Activated T-helper 2 cell treated with anti-CD3 and anti-CD28 coated beads, Interferon-gamma antibody, Interleukin-2, Interleukin-4, amounts not matched to agents 10 μg/mL and 5 μg/mL and 100 μg/mL, durations not matched to agents 14 hours and 24 hours and 36 hours (primary cell): ENCODE data around the gene CLPTM1L. TPM values are rescaled to one million over a fixed set of nuclear protein-coding genes. Genes with fewer than 3 reads are reported as not detected.
"Not testable (repeated sequence)": the region's sequence is repeated elsewhere in the genome, so short reads cannot be mapped to it uniquely, and the experiment has no call there.

Experiments
- DNase-seq: peaks from one replicate; pipeline ENCODE4 v3.0.0; 2021; ENCODE audit warnings: low spot score
- H3K27ac Mint-ChIP-seq: one replicate; pipeline ENCODE4 v1.8.0; 2021; ENCODE audit warnings: mixed read lengths
- H3K27me3 Mint-ChIP-seq: one replicate; pipeline ENCODE4 v1.8.0; 2021; ENCODE audit warnings: low read depth, mixed read lengths
- H3K36me3 Mint-ChIP-seq: one replicate; pipeline ENCODE4 v1.8.0; 2021; ENCODE audit warnings: low read depth, mixed read lengths
- H3K4me1 Mint-ChIP-seq: one replicate; pipeline ENCODE4 v1.8.0; 2021; ENCODE audit warnings: low read depth, mixed read lengths
- H3K4me3 Mint-ChIP-seq: one replicate; pipeline ENCODE4 v1.8.0; 2021; ENCODE audit warnings: low read depth, mild to moderate bottlenecking, moderate library complexity, mixed read lengths
- H3K9me3 Mint-ChIP-seq: one replicate; pipeline ENCODE4 v1.8.0; 2021; ENCODE audit warnings: mixed read lengths
- intact Hi-C: fragments of 100-400 bp; cut with micrococcal nuclease; formaldehyde crosslinking; loops from one replicate; pipeline ENCODE4 v1.15.1; 2023
- total RNA-seq: library from RNA; stranded (reverse); gene quantifications from 2 replicates; pipeline ENCODE4 v1.2.3, GENCODE V29; 2022

The CLPTM1L gene
- total RNA-seq, 1 donor from 2014 or later: 102 TPM

DNA sequence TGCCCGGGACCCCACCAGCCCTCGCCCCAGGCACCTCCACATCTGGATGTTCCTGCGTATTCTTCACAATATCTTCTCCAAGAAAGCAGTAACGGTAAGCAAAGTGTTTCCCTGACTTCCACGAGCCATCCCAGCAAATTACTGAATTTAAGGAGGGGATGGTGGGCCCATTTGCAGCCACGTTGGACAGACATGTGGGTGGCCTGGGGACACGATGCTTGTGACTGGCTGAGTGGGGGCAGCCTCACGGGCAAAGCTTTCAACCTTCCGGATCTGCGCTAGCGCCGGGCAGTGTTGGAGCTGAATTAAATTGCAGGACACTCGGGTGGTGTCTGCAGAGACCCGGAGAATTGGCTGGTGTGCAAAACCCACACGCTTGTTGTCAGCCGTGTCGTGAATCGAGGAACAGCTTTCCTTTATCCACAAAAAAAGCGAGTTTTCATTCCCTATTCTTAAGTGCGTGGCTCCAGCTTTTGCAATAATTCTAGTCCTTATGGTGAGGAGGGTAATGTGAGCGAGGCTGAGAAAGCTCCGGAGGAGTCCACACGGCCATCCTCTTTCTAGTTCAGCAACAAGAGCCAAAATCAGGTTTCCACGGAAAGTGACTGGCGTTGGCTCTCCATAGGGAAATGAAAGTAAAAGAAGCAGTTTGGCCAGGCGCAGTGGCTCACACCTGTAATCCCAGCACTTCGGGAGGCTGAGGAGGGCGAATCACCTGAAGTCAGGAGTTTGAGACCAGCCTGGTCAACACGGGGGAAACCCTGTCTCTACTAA is 17.5 kb upstream of the CLPTM1L start:
- Mint-ChIP-seq H3K27me3 (peaks cover 9% of the 10 kb centered on the region), H3K36me3 (no peaks in the 10 kb centered on the region), H3K4me3 (no peak overlapping the region), H3K9me3 (no peaks in the 10 kb centered on the region), H3K27ac (no peak overlapping the region), H3K4me1 (no peaks in the 10 kb centered on the region)
- intact Hi-C loops: no loop called here
- no peak for DNase-seq

DNA sequence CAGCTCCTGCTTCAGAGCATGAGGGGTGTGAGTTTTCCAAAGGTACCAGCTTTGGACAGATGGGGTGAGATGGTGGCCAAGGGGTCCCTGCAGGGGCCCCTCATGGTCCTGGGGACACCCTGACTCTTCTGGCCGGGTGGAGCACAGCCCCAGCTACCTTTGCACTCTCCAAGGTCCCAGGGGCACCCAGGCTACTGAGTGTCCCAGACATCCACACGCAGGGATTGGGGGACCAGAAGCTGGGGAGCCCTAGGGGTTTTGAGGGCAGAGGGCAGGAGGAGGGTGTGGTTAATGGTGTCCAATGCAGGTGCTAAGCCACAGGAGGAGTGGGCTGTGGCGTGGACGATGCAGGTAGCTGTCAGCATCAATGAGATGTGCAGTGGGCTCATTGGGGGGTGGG is 16.0 kb upstream of the CLPTM1L start:
- no peak for DNase-seq
- Mint-ChIP-seq H3K36me3 (no peaks in the 10 kb centered on the region), H3K27me3 (peaks cover 5% of the 10 kb centered on the region), H3K27ac (no peak overlapping the region), H3K4me1 (no peaks in the 10 kb centered on the region), H3K9me3 (no peaks in the 10 kb centered on the region), H3K4me3 (no peak overlapping the region)
- intact Hi-C loops: no loop called here

DNA sequence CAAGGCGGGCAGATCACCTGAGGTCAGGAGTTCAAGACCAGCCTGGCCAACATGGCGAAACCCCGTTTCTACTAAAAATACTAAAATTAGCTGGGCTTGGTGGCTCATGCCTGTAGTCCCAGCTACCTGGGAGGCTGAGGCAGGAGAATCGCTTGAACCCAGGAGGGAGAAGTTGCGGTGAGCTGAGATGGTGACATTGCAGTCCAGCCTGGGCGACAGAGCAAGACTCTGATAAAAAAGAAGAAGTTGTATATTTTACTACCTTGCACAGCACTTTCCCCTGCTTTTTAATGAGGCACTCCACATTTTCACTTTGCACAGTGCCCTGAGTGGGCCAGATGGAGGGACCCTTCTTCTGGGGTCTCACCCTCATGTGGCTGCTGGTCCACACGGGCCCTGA is 15.5 kb upstream of the CLPTM1L start:
- H3K4me1 Mint-ChIP-seq, DNase-seq, intact Hi-C loops, H3K36me3 Mint-ChIP-seq, H3K9me3 Mint-ChIP-seq, H3K4me3 Mint-ChIP-seq, H3K27me3 Mint-ChIP-seq, H3K27ac Mint-ChIP-seq: not testable (repeated sequence)

DNA sequence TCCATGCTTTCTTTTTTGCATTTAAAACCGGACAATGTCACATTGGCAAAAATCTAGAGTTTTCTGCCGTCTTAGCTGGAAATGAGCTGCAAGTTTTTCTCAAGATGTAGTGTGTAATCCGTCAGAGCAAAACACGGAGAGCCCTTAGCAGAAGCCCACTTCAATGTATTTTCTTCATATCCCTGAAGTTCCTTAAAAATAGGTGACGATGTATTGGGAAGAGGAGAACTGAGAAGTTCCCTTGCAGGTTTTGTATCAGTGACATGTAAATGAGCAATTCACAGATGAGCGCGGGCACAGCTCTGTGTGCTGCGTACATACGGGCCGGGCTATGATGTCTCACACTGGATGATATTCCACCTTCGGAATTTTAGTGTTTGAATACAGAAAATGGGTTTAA is 14.8 kb upstream of the CLPTM1L start:
- no peak for DNase-seq
- Mint-ChIP-seq H3K9me3 (no peaks in the 10 kb centered on the region), H3K4me3 (no peak overlapping the region)

DNA sequence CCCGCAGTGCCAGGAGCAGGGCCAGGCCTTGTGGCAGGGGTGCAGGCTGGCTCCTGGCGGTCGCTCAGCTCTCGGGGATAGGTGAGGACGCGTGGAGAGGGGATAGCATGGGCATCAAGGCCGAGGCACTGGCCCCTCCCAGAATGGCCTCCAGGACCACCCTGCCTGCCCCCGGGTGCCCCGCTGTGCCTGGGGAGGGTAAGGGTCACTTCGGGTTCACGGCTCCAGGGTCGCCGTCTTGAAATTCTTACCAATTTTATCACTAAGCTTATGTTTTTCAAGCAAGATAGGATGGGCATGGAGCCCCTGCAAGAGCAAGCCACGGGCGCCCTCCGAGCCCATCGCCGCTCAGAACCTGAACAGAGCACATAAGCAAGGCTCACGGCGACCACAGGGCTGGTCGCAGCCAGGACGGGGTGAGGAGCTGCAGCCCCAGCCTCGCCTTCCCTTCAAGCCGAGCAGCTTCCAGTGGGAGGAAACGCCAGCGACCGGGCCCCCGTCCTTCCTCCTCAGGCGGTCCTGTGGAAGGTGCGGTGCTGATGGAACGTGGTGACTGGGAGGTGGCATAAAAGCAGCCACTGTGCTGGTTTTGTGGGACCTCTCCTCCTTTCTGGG is 14.2 kb upstream of the CLPTM1L start:
- H3K4me1 Mint-ChIP-seq: no peaks in the 10 kb centered on the region
- no peaks in the 10 kb centered on the region for H3K9me3 Mint-ChIP-seq
- no peaks in the 10 kb centered on the region for H3K36me3 Mint-ChIP-seq
- DNase-seq: no peak
- H3K27ac Mint-ChIP-seq: no peak overlapping the region
- intact Hi-C loops: no loop called here
- H3K27me3 Mint-ChIP-seq: peaks cover 11% of the 10 kb centered on the region
- H3K4me3 Mint-ChIP-seq: no peak overlapping the region

More for the DNA sequence above, 14.8 kb upstream of the CLPTM1L start:
- Mint-ChIP-seq H3K27me3 (peaks cover 6% of the 10 kb centered on the region), H3K4me1 (no peaks in the 10 kb centered on the region), H3K36me3 (no peaks in the 10 kb centered on the region), H3K27ac (no peak overlapping the region)
- intact Hi-C loops: no loop called here

DNA sequence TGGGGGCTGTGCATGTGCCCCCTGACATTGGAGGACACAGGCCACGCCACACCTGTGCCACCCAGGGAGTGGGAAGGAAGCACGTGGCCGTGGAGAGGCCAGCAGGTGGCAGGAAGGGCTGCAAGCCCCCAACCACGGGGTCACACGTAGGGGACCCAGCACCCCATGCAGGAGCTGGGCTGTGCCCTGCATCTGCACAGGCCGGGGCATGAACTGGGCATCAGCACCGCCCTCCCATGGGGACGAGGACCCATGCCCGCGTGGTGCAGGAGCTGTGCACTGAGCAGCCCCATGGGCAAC is 13.8 kb upstream of the CLPTM1L start:
- Mint-ChIP-seq H3K4me1 (no peaks in the 10 kb centered on the region), H3K27ac (no peak overlapping the region), H3K36me3 (no peaks in the 10 kb centered on the region), H3K4me3 (no peak overlapping the region), H3K27me3 (peaks cover 10% of the 10 kb centered on the region), H3K9me3 (no peaks in the 10 kb centered on the region)
- DNase-seq: no peak
- intact Hi-C loops: no loop called here

DNA sequence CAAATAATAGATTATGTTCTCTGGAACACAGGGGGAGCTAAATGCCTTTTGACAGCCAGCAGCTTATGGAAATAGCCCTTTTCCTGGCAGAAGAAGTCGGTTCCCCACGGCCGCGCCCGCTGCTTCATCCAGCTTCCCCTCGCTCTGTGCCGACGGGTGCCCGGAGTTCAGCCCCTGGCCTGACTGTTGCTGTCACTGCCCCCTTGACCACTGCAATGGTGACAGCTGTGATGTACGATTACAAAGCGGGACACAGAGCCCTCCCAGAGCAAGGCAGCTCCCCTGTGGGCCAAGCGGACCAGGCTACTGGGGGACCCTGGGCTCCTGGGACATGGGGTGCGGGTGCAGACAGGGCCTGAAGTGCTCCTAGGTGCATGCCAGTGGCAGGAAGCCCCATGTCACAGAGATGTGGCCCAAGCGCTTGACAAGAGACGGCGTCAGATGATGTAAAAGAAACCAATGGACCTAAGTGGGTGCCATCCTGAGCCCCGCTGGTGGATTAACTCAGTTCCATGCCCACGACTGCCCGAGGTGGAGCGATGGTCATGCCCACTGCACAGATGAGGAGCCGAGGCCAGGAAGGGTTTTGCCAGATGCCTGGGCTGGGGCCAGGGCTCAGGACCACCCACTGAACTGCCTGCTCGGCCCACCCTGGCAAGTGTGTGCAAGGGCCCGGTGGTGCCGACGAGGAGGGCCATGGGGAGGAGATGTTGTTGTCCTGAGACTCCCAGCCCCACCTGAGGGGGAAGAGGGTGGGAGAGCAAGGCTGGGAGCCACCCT is 13.2 kb upstream of the CLPTM1L start:
- H3K27me3 Mint-ChIP-seq: peaks cover 10% of the 10 kb centered on the region
- no peaks in the 10 kb centered on the region for H3K36me3 Mint-ChIP-seq
- no peaks in the 10 kb centered on the region for H3K9me3 Mint-ChIP-seq
- no peaks in the 10 kb centered on the region for H3K4me1 Mint-ChIP-seq
- intact Hi-C loops: no loop called here
- no peak for DNase-seq
- H3K4me3 Mint-ChIP-seq: no peak overlapping the region
- H3K27ac Mint-ChIP-seq: no peak overlapping the region

DNA sequence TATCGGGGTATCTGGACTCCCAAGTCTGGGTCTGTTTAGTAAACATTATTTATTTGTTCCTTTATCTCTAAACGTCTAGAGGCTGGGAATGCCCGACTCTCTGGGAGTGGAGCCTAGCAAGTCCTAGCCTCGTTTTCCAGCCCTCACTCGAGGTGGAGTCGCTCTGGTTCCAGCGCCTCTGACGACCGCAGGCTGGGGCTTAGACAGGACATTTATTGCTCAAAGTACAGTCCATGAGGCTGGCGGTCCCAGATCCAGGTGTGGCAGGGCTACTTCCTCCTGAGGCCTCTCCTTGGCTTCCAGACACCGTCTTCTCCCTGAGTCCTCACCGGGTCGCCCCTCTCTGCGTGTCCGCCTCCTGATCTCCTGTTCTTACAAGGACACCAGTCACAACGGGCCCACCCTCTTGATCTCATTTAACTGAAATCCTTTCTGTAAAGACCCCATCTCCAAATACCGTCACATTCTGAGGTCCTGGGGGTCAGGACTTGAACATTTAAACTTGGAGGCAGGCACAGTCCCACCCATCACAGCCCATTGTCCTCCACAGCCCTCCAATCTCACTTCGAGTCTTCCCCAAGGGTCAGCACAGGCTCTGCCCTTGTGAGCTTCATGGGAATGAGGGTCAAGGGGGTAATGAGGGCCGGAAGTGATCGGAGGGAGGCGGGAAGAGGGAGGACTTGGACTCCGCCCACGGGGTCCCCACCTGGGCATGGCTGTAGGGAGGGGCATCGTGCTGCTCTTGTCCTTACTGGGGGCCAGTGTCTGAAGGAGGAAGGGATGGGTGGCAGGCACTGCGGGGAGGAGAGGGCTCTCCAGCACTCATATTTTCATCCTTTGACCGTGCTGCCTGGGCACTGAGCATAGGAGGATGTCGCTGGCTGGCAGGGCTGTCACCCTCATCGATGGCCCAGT is 12.2 kb upstream of the CLPTM1L start:
- no peak overlapping the region for H3K4me3 Mint-ChIP-seq
- no peaks in the 10 kb centered on the region for H3K4me1 Mint-ChIP-seq
- intact Hi-C loops: no loop called here
- no peaks in the 10 kb centered on the region for H3K9me3 Mint-ChIP-seq
- H3K27ac Mint-ChIP-seq: no peak overlapping the region
- H3K36me3 Mint-ChIP-seq: no peaks in the 10 kb centered on the region
- peaks cover 8% of the 10 kb centered on the region for H3K27me3 Mint-ChIP-seq
- no peak for DNase-seq

DNA sequence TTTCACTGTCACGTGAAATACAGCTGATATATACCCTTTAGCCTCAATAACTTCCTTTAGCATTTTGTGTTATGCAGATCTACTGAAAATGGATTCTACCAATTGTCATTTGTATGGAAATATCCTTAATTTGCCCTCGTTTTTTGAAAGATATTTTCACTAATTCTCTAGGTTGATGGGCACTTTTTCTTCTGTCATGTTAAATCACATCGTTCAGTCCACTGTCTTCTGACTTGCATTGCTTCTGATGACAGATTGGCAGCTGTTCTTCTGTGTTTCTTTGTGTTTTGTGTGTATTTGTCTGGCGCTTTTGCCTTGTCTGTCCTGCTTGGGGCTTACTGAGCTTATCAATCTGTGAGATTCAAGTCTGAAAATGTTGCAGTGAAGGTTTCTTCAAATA is 9.7 kb upstream of the CLPTM1L start:
- Mint-ChIP-seq H3K4me3 (no peak overlapping the region), H3K27ac (no peak overlapping the region), H3K27me3 (peaks cover 12% of the 10 kb centered on the region), H3K9me3 (no peaks in the 10 kb centered on the region), H3K36me3 (no peaks in the 10 kb centered on the region), H3K4me1 (no peaks in the 10 kb centered on the region)
- intact Hi-C loops: no loop called here
- DNase-seq: no peak

DNA sequence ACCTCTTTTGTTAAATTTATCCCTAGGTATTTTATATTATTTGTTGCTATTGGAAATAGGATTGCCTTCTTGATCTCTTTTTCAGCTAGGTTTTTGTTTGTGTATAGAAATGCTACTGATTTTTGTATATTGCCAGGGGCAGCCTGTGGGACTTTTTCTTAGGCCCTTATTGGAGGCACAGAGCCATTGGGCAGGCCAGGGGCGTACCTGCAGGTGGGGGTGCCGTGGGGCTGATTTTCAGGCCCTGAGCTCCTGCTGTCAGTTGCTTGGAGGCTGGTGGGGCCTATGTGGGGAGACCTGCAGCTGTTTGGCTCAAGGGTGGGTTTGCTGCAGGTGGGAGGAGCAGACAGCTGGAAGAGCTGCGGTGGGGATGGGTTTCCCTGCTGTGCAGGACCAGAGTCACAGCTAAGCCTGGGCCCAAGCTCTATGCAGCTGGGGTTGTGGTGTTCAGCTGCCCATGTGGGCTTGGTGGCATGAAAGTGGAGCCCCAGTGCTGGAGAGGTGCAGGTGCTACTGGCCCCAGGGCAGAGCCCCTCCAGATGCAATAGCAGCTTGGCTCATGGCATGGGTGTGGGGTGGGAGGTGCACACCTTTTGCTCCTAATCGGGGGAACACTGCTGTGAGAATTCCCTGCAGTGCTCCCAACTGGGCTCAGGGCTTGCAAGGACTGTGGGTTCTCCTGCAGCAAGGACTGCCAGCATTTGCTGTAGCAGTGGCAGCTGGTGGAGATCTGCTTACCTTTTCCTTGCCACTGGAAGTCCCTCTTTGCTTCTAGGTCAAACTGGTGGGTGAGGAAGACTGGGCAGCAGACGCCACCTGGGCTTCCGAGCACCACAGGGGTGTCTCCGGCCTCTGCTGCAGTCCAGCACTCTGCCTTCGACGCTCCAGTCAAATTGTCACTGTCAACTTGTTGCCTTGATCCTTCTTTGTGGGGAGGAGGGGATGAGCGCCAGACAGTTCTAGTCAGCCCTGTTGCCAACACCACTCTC is 7.6 kb upstream of the CLPTM1L start:
- H3K27me3 Mint-ChIP-seq: peaks cover 12% of the 10 kb centered on the region
- H3K4me3 Mint-ChIP-seq: no peak overlapping the region
- intact Hi-C loops: no loop called here
- DNase-seq: no peak
- no peak overlapping the region for H3K27ac Mint-ChIP-seq
- no peaks in the 10 kb centered on the region for H3K36me3 Mint-ChIP-seq
- no peaks in the 10 kb centered on the region for H3K9me3 Mint-ChIP-seq
- H3K4me1 Mint-ChIP-seq: no peaks in the 10 kb centered on the region

DNA sequence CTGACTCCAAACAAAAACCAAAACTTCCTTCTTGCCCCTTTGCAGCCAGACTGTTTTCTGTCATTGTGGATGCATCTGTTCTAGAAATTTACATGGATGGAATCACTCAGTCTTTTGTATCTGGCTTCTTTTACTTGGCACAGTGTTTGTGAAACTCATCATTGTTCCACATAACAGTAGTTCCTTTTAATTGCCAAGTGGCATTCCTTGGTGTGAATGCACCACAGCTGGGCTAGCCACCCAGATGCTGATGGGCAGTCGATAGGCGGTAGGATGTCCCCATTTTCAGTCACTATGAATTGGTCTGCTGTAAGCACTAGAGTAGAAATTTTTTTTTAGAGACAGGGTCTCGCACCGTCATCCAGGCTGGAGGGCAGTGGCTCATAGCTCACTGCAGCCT is 6.3 kb upstream of the CLPTM1L start:
- H3K9me3 Mint-ChIP-seq: no peaks in the 10 kb centered on the region
- DNase-seq: no peak
- intact Hi-C loops: no loop called here
- H3K36me3 Mint-ChIP-seq: no peaks in the 10 kb centered on the region
- no peak overlapping the region for H3K4me3 Mint-ChIP-seq
- peaks cover 12% of the 10 kb centered on the region for H3K27me3 Mint-ChIP-seq
- no peak overlapping the region for H3K27ac Mint-ChIP-seq
- peaks cover 4% of the 10 kb centered on the region for H3K4me1 Mint-ChIP-seq

DNA sequence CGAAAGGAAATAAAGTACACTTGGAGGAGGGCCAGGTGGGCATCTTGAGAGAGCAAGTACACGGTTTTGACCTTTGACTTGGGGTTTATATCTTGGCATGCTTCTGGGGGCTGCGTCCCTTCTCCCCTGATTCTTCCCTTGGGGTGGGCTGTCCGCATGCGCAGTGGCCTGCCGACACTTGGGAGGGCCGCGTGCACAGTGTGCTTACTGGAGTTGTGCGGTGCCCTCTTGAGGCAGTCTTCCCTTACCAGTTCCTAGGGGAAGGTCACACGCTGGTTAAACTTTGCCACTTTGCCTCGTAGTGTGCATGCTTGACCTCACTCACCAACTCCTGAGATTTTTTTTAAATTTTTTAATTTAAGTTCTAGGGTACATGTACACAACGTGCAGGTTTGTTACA is 4.3 kb upstream of the CLPTM1L start:
- H3K4me1 Mint-ChIP-seq: peaks cover 5% of the 10 kb centered on the region
- no peaks in the 10 kb centered on the region for H3K9me3 Mint-ChIP-seq
- no peak for DNase-seq
- no peak overlapping the region for H3K27ac Mint-ChIP-seq
- peaks cover 4% of the 10 kb centered on the region for H3K27me3 Mint-ChIP-seq
- no peak overlapping the region for H3K4me3 Mint-ChIP-seq
- intact Hi-C loops: loop anchor here (10.0 kb wide), 1 partner anchor 54 kb away; the partner anchor contains the start of gene TERT
- H3K36me3 Mint-ChIP-seq: peaks cover under 1% of the 10 kb centered on the region
